Measurements from ENCODE around the gene CDK18. TPM values are rescaled to one million over a fixed set of nuclear protein-coding genes. Genes with fewer than 3 reads are reported as not detected.

The CDK18 gene
- total and polyA plus RNA-seq, 2 of the 8 experiments (the other 6 are each of a cell fraction or from before 2014, with no cell fraction given) = 31.2 to 44.0 TPM

- H3K9me3 ChIP-seq (ENCODE audit: insufficient read depth in 2 of 2, low read depth in 1 of 2, low read length in 1 of 2) = peaks cover 0 to 4% of the 10 kb centered on the region in 2 experiments; a peak in 1 of 4 replicates
- H3K79me1 ChIP-seq (ENCODE audit: low read depth, low read length) = no peaks in the 10 kb centered on the region
- H3K23me2 ChIP-seq (ENCODE audit: low read depth, low read length) = no peaks in the 10 kb centered on the region
- H2BK20ac ChIP-seq (ENCODE audit: low read length) = no peak overlapping the region
- H3K27ac ChIP-seq (ENCODE audit: low read depth, low read length) = no peak overlapping the region
- H3K9ac ChIP-seq (replicated peaks in 1 of 4; ENCODE audit: extremely low read depth in 1 of 4, low read depth in 3 of 4, low read length in 3 of 4) = no peak overlapping the region
- H2BK5ac ChIP-seq (ENCODE audit: low read depth, low read length) = no peak overlapping the region
- no peak overlapping the region for H2BK15ac ChIP-seq (ENCODE audit: low read length)
- peaks cover 0 to 19% (median 15%) of the 10 kb centered on the region in 4 experiments; a peak in 6 of 7 replicates for H3K27me3 ChIP-seq (replicated peaks in 1 of 4; ENCODE audit: control insufficient read depth in 3 of 4, extremely low read depth in 1 of 4, insufficient read depth in 3 of 4, low read length in 3 of 4)
- H3K4me2 ChIP-seq (ENCODE audit: insufficient read depth in 1 of 2, low read depth in 2 of 2, low read length in 2 of 2) = no peak overlapping the region
- no peak overlapping the region for H2BK120ac ChIP-seq (replicated peaks; ENCODE audit: low read depth, low read length)
- no peak overlapping the region for H3K4ac ChIP-seq (replicated peaks; ENCODE audit: insufficient read length, low read depth, low read length)
- no peaks in the 10 kb centered on the region; a peak in 2 of 8 replicates for H3K36me3 ChIP-seq (ENCODE audit: control insufficient read depth in 2 of 4, insufficient read depth in 4 of 4, low read length in 3 of 4)
- H2AFZ ChIP-seq (ENCODE audit: low read length) = no peak overlapping the region
- ChIA-PET POLR2A (ENCODE audit: partially characterized antibody) (interaction anchor here (0.9 to 1.6 kb wide), 3 partner anchors 13 to 42 kb away, joined by 3 to 5 read pairs (median 3); no protein-coding TSS in a partner anchor), CTCF (ENCODE audit: partially characterized antibody) (interaction anchor here (0.7 to 47.3 kb wide), 11 partner anchors 8 to 175 kb away, joined by 3 to 1626 read pairs (median 4); partner anchors contain the start of gene CDK18)
- H4K91ac ChIP-seq (replicated peaks; ENCODE audit: insufficient read length, low read length) = no peak overlapping the region
- no peak overlapping the region for H4K5ac ChIP-seq (ENCODE audit: insufficient read length, low read depth, low read length)
- no peak overlapping the region for H3K18ac ChIP-seq (ENCODE audit: extremely low read depth, low read length)
- H2BK12ac ChIP-seq (ENCODE audit: low read depth, low read length) = no peak overlapping the region
- 0 out of 2 replicates have a peak, but pooled peaks have one; percentile 10 for TF ChIP-seq POLR2AphosphoS5 (IDR thresholded peaks at IDR 0.05; ENCODE audit: low read depth, low read length)
- no peak for TF ChIP-seq KDM1A (IDR thresholded peaks at IDR 0.05; ENCODE audit: borderline replicate concordance, low read length)
- no peak for FAIRE-seq
- H2AK5ac ChIP-seq (ENCODE audit: low read depth, low read length) = peak overlapping the region; percentile 95; the same call in 1 of the 2 replicates
- no peak overlapping the region for H4K8ac ChIP-seq (ENCODE audit: extremely low read depth, insufficient read depth, low read length)
- H4K20me1 ChIP-seq (replicated peaks in 1 of 2; ENCODE audit: control insufficient read depth in 1 of 2, insufficient read depth in 2 of 2, low read length in 2 of 2) = peaks cover 1 to 6% of the 10 kb centered on the region in 2 experiments
- DNase-seq (ENCODE audit: low read depth in 1 of 2, low spot score in 2 of 2) = peak in 1 of 2 experiments; percentile 41
- no peak overlapping the region for H3K23ac ChIP-seq (ENCODE audit: insufficient read length)
- no peak overlapping the region for H3K14ac ChIP-seq (ENCODE audit: insufficient read length)
- H3K4me1 ChIP-seq (replicated peaks in 1 of 4; ENCODE audit: control insufficient read depth in 3 of 4, insufficient read depth in 4 of 4, low read length in 3 of 4) = no peaks in the 10 kb centered on the region; a peak in 2 of 7 replicates
- no peak overlapping the region for H3K4me3 ChIP-seq (ENCODE audit: extremely low read depth in 1 of 4, insufficient read depth in 2 of 4, low read depth in 3 of 4, low read length in 4 of 4)
- H3K56ac ChIP-seq (replicated peaks; ENCODE audit: insufficient read length, low read depth, low read length) = no peak overlapping the region
- H3K79me2 ChIP-seq (ENCODE audit: control insufficient read depth in 1 of 2, insufficient read depth in 2 of 2, low read length in 2 of 2) = no peaks in the 10 kb centered on the region
- 72% methylated on average over 7 of the region's 9 CpGs; no CpG with 5 or more reads in 1 of the 2 experiments for WGBS, 2 experiments (ENCODE audit: extremely low coverage in 1 of 2, insufficient coverage in 1 of 2, insufficient read length in 1 of 2, insufficient replicate concordance in 2 of 2, low coverage in 1 of 2, low lambda C conversion rate in 2 of 2, missing lambda C conversion rate in 1 of 2)
Observed at GRCh38 chr1:205536759-205537361, 32.4 kb downstream of the CDK18 start.
